GM18517 (cell line): ENCODE measurements around the gene ITGAD.
A peak's percentile ranks its signal among the peaks of the same experiment; 100 is the strongest.

Source experiments
- ATAC-seq: cut with Tn5 transposase; IDR thresholded peaks from one replicate; pipeline ENCODE4 v1.9.1; 2021; ENCODE audit warnings: mild to moderate bottlenecking, moderate library complexity; ENCODE audit not compliant: unreplicated experiment

Gene ITGAD

DNA sequence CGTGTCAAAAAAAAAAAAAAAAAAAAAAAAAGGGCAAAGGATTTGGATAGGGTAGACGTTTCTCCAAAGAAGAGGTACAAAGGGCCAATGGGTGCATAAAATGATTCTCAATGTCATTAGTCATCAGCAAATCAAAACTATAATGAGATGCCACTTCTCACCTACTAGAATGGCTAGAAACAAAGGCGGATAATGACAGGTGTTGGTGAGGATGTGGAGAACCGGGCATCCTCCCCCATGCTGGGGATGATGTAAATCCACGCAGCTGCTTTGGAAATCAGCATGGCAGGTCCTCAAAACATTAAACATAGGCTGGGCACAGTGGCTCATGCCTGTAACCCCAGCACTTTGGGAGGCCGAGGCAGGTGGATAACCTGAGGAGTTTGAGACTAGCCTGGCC is 28.7 kb upstream of the ITGAD start:
- ATAC-seq: no peak

DNA sequence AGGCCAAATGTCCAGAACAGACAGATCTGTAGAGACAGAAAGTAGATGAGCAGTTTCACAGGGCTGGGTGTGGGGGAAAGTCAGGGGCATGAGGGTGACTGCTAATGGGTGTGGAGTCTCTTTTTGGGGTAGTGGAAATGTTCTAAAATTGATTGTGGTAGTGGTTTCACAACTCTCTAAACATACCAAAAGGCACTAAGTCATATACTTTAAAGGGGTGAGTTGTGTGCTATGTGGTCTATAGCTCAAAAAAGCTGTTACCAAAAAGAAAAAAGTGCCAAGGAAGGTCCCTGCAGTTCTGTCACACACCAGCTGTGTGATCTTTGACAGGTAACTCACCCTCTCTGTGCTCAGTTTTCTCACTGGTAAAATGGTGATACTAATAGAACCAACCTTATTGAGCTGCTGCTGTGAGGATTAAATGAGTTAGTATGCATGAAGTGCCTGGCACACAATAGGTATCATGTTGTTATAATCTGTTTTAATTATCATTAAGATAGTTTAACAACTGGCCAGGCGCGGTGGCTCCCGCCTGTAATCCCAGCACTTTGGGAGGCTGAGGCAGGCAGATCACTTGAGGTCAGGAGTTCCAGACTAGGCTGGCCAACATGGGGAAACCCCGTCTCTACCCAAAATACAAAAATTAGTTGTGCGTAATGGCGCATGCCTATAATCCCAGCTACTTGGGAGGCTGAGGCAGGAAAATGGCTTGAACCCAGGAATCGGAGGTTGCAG is 27.8 kb upstream of the ITGAD start:
- ATAC-seq: peak; percentile 67

DNA sequence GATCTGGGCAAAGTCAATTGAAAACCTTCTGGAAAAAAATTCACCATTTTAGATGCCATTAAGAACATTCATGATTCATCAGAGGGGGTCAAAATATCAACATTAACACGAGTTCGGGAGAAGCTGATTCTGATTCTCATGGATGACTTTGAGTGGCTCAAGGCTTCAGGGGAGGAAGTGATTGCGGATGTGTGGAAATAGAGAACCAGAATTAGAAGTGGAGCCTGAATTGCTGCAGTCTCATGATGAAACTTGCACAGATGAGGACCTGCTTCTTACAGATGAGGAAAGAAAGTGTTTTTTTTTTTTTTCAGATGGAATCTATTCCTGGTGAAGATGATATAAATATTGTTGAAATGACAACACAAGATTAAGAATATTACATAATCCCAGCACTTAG is 25.3 kb upstream of the ITGAD start:
- no peak for ATAC-seq

DNA sequence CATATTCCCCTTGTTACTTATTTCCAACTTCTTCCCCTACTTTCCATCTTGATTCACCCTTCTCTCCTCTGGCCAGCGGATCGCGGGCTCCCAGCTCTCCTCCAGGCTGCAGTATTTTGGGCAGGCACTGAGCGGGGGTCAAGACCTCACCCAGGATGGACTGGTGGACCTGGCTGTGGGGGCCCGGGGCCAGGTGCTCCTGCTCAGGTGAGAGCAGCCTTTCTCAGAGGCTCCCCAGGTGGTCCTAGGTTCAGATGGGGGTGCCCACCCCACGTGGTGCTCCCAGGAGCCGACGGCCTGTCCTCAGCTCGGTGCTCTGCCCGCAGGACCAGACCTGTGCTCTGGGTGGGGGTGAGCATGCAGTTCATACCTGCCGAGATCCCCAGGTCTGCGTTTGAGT is 22.1 kb upstream of the ITGAD start:
- ATAC-seq: no peak

DNA sequence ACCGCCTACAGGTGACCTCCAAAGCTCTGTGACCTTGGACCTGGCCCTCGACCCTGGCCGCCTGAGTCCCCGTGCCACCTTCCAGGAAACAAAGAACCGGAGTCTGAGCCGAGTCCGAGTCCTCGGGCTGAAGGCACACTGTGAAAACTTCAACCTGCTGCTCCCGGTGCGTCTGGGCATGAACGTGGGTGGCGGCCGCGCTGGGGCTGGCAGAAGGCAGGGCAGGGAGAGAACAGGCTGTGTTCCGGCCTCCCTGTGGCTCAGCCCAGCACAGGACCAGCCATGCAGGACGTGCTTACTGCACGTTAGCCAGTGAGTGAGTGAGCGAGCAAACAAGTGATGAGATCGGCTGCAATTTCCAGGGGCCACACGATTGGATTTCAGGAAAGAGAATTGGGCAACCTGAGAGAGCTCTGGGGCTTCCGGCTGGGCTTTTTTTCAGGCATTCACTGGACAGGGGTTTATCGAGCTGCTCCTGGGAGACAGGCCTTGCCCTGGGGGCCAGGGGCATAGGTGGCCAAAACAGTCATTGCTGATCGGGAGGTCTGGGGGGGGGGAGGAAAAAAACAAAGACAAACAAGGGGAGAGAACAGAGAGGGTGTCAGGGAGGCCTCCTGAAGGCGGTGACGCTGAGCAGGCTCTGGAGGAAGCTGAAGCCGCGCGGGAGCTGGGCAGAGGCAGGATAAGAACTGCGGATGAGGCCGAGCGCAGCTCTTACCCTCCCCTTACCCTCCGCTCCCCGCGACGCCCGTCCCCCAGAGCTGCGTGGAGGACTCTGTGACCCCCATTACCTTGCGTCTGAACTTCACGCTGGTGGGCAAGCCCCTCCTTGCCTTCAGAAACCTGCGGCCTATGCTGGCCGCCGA is 21.3 kb upstream of the ITGAD start:
- no peak for ATAC-seq

DNA sequence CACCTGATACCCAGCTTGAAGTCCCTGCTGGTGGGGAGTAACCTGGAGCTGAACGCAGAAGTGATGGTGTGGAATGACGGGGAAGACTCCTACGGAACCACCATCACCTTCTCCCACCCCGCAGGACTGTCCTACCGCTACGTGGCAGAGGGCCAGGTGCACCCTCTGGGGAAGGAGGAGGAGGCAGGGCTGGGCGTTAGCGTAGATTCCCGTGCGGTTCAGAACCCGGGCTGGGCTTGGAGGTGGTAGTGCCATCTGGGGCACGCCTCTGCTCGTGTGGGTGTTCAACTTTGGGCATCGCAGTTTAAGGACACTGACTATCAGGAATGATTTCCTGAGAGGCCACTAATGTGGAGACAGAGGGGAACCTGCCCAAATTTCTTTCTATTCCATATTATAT is 19.9 kb upstream of the ITGAD start:
- ATAC-seq: no peak

DNA sequence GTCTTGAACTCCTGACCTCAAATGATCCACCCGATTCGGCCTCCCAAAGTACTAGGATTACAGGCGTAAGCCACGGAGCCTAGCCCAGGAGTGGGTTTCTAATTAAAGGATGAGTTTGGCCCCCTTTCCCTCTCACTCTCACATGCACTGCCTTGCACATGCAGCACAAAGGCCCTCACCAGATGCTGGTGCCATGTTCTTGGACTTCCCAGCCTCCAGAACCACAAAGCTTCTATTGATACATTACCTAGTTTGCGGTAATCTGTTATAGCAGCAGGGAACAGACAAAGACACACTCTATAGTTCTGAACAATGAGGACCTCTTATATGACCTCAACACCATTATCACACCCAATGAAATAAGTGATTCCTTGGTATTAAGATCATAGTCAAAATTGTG is 17.9 kb upstream of the ITGAD start:
- ATAC-seq: no peak

DNA sequence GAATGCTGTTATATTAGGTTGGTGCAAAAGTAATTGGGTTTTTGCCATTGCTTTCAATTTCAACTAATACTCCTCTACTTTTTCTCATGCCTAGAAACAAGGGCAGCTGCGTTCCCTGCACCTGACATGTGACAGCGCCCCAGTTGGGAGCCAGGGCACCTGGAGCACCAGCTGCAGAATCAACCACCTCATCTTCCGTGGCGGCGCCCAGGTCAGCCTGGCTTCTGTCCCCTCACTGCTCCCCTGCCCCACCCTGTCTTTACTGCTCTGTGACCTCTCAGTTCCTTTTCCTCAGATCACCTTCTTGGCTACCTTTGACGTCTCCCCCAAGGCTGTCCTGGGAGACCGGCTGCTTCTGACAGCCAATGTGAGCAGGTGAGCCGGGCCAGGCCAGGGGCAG is 16.4 kb upstream of the ITGAD start:
- no peak for ATAC-seq

DNA sequence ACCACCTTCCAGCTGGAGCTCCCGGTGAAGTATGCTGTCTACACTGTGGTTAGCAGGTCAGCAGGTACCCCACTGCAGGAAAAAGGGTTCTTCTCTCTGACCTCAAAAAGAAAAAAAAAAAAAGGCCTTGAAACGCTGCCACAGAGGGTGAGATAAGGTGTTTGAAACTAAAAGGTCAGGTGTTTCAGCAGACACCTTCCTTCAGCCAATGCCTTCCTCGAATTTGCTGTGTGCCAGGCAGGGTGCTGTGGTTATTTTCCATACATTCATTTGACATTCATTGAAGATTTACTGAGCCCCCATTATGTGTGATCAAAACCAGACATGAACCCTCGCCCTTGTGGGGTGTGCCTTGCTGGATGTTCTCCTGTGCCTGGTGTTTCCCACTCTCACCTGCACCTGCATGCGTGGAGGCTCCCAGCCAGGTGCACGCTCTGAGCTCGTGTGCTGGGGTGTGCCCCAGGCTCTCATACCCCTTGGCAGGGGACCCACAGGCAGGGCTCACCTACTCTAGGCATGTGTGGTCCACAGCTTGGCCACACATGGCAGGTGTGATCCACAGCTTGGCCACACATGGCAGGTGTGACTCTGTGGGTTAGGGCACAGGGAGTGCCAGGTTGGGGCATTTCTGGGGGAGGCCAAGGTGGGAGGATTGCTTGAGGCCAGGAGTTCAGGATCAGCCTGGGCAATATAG is 15.8 kb upstream of the ITGAD start:
- no peak for ATAC-seq

DNA sequence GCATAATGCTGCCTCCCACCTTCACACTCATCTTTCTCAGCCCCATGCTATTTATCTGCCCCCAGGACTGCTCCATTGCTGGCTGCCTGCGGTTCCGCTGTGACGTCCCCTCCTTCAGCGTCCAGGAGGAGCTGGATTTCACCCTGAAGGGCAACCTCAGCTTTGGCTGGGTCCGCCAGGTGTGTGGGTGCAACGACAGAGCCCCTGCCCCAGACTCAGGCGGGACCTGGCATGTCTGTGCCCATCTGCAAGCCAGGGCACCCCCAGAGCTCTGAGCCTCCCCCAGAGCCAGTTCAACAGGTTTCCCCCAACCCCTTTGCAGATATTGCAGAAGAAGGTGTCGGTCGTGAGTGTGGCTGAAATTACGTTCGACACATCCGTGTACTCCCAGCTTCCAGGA is 12.9 kb upstream of the ITGAD start:
- ATAC-seq: no peak

DNA sequence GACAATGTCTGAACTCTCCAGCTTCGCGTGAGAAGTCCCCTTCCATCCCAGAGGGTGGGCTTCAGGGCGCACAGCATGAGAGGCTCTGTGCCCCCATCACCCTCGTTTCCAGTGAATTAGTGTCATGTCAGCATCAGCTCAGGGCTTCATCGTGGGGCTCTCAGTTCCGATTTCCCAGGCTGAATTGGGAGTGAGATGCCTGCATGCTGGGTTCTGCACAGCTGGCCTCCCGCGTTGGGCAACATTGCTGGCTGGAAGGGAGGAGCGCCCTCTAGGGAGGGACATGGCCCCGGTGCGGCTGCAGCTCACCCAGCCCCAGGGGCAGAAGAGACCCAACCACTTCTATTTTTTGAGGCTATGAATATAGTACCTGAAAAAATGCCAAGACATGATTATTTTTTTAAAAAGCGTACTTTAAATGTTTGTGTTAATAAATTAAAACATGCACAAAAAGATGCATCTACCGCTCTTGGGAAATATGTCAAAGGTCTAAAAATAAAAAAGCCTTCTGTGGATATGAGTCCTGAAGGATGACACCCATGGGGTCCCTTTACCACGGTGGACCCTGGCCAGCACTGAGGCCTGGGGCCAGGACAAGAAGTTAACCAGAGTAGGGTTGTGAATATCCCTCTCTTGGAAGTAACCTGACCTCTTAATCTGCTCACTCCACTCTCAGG is 10.5 kb upstream of the ITGAD start:
- ATAC-seq: no peak

DNA sequence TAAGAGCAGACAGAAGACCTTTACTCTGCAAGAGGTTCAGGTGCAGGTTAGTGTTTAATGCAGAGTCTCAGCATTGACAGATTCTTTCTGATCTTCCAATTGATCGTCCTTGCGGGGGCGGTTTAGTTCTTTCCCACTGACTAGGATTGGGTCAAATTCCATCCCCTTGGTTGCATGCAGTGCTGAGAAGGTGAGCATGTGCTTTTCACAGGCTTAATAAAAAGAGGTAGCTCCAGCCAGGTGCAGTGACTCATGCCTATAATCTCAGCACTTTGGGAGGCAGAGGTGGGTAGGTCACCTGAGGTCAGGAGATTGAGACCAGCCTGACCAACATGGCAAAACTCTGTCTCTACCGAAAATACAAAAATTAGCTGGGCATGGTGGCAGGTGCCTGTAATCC is 7.5 kb upstream of the ITGAD start:
- ATAC-seq: no peak

DNA sequence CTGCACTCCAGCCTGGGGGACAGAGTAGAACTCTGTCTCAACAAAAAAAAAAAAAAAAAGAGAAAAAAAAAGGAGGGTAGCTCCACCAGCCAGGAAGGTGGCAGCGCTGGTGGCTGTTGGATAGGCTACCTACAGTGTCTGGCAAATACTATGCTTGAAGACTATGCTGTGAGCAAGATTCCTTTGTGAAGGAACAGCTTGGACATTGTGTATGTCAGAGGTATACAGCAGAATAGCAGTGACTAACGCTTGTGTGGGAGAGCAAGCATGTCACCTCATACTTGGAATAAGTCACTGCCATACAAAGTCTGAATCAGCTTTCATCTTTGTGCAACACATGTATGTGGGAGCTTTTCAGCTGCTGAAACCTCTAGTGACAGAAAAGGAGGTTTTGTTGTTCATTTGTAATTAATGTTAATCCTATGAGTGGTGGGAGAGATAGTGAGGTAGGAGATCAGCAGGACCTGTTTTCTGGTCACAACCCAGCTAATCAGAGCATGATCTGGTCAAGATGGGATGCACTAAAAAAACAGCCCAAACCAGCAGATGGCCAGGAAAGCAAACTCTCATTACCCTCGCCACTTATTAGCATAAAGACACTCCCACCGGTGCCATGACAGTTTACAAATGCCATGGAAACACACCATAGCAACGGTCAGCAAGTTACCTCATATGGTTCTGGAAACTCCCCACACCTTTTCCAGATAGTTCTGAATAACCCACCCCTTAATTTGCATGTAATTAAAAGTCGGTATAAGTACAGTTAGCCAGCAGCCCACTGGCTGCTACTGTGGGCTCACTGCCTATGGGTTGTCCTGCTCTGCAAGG is 6.8 kb upstream of the ITGAD start:
- no peak for ATAC-seq

DNA sequence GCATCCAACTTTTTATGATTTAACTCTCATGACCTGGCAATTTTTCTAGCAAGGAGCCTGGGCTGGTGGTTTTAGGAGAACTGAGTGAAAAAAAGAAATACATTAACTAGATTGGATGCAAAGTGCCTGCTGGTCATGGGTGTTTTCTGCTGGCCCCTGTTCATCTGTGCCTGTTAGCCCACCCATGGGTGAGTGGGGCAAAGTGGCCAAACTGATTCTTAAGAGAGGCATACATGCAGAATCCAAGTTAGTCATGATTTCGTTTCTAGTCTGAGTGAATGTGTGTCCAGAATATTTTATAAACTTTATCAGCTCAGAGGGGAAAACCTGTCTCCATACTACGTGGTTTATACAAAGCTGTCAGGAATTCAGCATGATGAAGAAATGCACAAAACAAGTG is 4.6 kb upstream of the ITGAD start:
- ATAC-seq: no peak

DNA sequence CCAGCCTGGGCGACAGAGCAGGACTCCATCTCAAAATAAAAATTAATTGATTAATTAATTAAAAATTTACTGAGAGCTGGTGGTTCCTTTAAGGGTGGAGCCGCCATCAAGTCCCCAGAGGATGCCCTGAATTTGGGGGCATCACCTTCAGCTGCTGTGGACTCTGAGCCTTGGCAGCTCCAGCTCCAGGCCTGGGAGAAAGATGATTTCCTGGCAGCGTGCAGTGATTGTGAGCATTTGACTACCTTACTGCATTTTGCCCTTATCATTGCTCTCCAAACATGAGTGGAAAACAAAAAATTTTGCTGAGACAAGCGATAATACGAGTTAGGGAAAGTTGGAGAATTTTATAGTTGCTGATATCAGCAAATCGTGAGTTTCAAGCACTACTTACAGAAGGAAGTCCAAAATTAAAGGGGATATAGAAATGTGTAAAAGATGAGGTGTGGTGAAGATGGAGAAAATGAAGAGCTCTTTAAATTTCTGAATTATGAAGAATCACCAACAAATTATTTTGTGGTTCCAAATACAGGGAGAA is 2.6 kb upstream of the ITGAD start:
- ATAC-seq: no peak

DNA sequence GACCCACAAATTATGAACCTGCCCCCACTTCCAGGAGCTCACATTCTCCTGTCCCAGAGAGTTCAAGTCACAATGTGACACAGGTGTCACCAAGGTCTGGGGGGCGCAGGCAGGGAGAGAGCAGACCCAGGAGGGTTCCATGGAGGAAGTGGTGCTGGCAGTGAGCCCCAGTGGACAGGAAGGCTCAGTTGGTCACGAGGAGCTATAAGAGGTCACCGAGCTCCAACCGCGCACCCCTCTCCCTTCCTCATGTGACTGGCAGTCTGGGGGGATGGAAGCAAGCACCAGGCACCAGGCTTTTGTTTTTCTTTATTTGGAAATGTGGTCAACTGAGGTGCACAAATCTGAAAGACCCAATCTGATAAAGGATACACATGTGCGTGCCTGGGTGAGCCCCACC is 2.5 kb downstream of the ITGAD start:
- ATAC-seq: no peak

DNA sequence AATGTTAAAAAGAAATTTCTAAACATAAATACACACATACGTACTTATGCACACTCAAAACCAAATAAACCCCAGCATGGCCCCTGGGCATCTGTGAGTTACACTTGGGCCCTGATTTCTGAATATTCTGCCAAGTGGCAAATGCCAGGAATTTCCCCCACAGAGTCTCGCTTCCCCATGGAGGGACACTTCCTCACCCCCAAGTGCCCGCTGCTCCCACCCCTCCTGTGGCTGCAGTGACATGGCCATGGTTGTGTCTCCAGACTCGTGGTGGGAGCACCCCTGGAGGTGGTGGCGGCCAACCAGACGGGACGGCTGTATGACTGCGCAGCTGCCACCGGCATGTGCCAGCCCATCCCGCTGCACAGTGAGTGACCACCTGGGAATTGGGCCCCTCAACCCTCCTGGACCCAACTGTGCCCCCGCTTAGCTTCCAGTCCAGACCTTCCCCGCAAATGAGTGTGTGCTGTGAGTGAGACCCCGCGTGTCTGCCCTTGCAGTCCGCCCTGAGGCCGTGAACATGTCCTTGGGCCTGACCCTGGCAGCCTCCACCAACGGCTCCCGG is 4.0 kb downstream of the ITGAD start:
- ATAC-seq: no peak

DNA sequence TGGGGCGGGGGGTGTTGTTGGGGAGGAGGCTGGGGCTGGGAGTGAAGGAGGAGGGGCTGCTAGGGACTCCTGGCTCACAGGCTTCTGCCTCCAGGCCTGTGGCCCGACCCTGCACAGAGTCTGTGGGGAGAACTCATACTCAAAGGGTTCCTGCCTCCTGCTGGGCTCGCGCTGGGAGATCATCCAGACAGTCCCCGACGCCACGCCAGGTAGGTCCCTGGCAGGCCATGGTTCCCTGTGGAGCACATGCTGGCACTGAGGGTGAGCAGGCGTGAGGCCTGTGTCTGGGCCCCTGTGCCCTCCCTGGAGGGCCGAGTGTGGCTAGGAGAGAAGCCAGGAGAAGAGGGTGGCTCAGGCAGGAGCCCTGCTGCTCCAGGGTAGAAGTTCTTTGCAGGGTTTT is 4.6 kb downstream of the ITGAD start:
- ATAC-seq: no peak

DNA sequence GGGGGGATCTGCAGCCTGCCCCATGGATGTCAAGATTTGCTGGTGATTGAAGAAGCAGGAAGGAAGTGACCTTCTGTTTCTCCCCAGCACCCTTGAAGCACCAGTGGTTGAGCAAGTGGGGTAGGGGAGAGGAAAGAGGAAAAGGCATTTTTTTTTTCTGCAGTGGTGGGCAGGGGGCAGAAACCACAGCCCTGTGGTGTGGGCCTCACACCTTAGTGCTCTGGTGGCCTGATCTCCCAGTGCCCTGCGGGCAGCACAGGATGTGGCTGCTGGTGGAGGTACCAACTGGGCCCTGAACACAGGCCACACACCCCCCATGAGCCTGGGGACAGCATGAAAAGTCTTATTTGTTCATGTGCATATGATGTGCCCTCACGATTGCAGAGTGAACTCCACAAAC is 7.1 kb downstream of the ITGAD start:
- no peak for ATAC-seq

DNA sequence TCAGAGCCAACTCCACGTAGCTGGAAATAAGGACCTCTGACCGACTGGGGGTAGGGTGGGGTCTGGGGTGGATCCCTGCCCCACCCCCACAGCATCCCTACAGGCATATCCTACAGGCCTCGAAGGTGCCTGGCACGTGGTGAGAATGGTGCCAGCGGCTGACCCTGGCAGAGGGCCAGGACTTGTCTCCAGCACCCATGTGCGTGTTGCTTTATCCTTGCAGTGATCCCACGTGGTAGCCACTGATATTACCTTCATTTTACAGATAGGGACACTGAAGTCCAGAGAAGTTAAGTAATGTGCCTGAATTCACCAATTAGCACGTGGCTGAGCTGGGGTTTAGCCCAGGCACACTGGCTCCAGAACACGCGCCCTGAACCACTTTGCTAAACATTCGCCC is 8.3 kb downstream of the ITGAD start:
- no peak for ATAC-seq
